Left lung (tissue), 10 donors: ENCODE data around the gene ANKRD36. TPM values are rescaled to one million over a fixed set of nuclear protein-coding genes. Genes with fewer than 3 reads are reported as not detected.
"Not testable (repeated sequence)": the region's sequence is repeated elsewhere in the genome, so short reads cannot be mapped to it uniquely, and the experiment has no call there.

Source experiments
- ATAC-seq: fragments of 200-7000 bp; cut with Tn5 transposase; one replicate; pipeline ENCODE4 v1.9.1; 2020; ENCODE audit warnings: moderate library complexity
- DNase-seq, 4 donors: peaks; one replicate each; pipeline ENCODE4 v3.0.0-alpha.2; 2013 to 2020
- H3K27ac ChIP-seq, 2 donors: fragments of 200-600 bp; sonication (generic) in 1 of 2; one replicate each; pipeline versions ENCODE4 v1.5.0 to v1.8.0; 2020 to 2021
- H3K27me3 ChIP-seq, 2 donors: fragments of 200-600 bp; sonication (generic) in 1 of 2; one replicate each; pipeline versions ENCODE4 v1.5.0 to v1.8.0; 2020 to 2021
- H3K36me3 ChIP-seq, 2 donors: fragments of 200-600 bp; sonication (generic) in 1 of 2; one replicate each; pipeline versions ENCODE4 v1.5.0 to v1.8.0; 2020 to 2021
- H3K4me1 ChIP-seq, 2 donors: fragments of 200-600 bp; one replicate each; pipeline ENCODE4 v1.8.0; 2021
- H3K4me3 ChIP-seq, 2 donors: fragments of 200-600 bp; sonication (generic) in 1 of 2; one replicate each; pipeline versions ENCODE4 v1.5.0 to v1.8.0; 2020 to 2021; ENCODE audit warnings: mild to moderate bottlenecking in 1 of 2
- H3K9me3 ChIP-seq, 2 donors: fragments of 200-600 bp; sonication (generic) in 1 of 2; one replicate each; pipeline versions ENCODE4 v1.5.0 to v1.8.0; 2020 to 2021
- CTCF ChIP-seq, 2 donors: fragments of 200-600 bp; sonication (generic) in 1 of 2; IDR thresholded peaks; one replicate each; pipeline versions ENCODE4 v1.5.0 to v1.8.0; 2021; ENCODE audit warnings: antibody characterized with exemption in 2 of 2
- intact Hi-C, 2 donors: fragments of 100-400 bp; cut with DNase I; formaldehyde crosslinking; loops; one replicate each; pipeline versions ENCODE4 v1.11.2 to v1.14.2; 2022
- polyA plus RNA-seq, 6 donors: library from polyadenylated mRNA; unstranded; fragments of 120-200 nt; gene quantifications; one replicate each; pipeline ENCODE4 v1.2.1, GENCODE V29; 2013; ENCODE audit not compliant: insufficient read length in 6 of 6
- total RNA-seq, 2 donors: library from RNA; stranded (reverse); fragmentation: NEBNext Ultra II Directional; extraction: Animal tissue kit (Norgen Biotek cat#: 25700); gene quantifications; one replicate each; pipeline ENCODE4 v1.2.1, GENCODE V29; 2021
- donor health status: DM: no; HTN: yes; CAD: no.
- donor health status: DM: no; HTN: no; CAD: no.

Gene ANKRD36
- total and polyA plus RNA-seq, 8 donors = 18.5 to 44.1 (median 30.7) TPM

DNA sequence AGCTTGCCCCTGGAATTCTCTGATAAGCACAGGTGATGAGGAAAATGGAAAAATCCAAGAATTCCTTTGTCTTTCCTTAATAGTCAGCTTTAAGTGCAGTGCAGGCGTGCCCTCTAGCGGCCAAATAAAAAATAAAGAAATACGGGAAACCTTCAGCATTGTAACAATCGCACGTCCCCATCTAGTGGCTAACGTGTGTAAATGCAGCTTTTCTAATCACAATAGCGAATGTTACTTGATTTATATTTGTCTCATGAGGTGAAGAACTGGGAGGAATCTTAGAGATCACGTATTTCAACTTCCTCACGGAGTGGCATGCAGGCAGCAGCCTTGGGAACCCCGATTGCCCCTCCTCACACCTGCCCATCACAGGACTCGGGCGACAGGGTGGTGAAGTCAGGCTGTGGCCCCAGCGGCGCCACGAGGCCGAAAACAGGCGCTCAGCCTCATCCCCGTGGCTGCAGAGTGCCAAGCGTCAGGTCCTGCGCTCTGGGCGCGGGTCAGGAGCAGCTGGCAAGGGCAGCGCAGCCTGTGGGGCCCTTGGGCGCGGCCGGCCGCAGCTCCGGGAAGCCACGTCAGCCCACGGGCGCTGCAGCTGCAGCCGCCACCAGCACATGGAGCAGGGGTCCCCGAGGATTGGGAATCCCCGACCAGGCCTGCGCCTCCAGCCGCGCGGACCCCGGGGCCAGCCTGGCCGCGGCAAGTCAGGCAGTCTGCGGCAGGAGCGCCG, 468 bp upstream of the ANKRD36 start:
- H3K27ac ChIP-seq = peak overlapping the region; percentile 94 to 96
- intact Hi-C loops = not testable (repeated sequence)

DNA sequence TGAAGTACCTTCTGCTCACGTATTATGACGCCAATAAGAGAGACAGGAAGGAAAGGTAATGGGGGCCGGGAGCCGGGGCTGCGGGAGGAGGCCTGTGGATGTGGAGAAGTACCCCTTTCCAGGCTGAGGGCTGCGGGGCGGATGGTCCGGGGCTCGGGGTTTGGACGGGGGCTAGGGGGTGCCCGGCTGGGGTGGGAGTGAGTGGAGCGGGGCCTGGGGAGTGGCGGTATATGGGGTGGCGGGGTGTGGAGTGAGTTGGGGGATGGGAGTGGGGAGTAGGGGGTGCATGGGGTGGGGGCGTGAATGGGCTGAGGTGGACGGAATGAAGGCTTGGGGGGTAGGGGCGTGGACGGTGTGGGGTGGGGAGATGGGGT, 916 bp downstream of the ANKRD36 start:
- DNase-seq (peak in 2 of 4 donors; percentile 36 to 85), ATAC-seq (peak; percentile 26)
- H3K9me3 ChIP-seq, intact Hi-C loops, H3K27me3 ChIP-seq, H3K4me1 ChIP-seq, H3K36me3 ChIP-seq: not testable (repeated sequence)
- Histone ChIP-seq H3K27ac (peak overlapping the region; percentile 94 to 96), H3K4me3 (peak overlapping the region; percentile 65 to 72)

More for the DNA sequence above, 468 bp upstream of the ANKRD36 start:
- not testable (repeated sequence) for H3K27me3 ChIP-seq, H3K4me1 ChIP-seq, H3K36me3 ChIP-seq, H3K9me3 ChIP-seq
- peak; percentile 79 to 81 for TF ChIP-seq CTCF (IDR thresholded peaks at IDR 0.05)
- H3K4me3 ChIP-seq = peak overlapping the region; percentile 65 to 72
- DNase-seq = peak; percentile 25 to 86 (median 34)
- ATAC-seq = peak; percentile 95

GRCh38 chr2:97129090-97129489, 16.1 kb downstream of the ANKRD36 start:
- H3K4me3 ChIP-seq, H3K4me1 ChIP-seq, H3K9me3 ChIP-seq, H3K27me3 ChIP-seq, ATAC-seq, DNase-seq, intact Hi-C loops, H3K36me3 ChIP-seq, H3K27ac ChIP-seq: not testable (repeated sequence)

GRCh38 chr2:97144016-97144415, 31.1 kb downstream of the ANKRD36 start:
- ATAC-seq, H3K27me3 ChIP-seq, DNase-seq, H3K9me3 ChIP-seq, H3K4me1 ChIP-seq, H3K4me3 ChIP-seq, intact Hi-C loops, H3K27ac ChIP-seq: not testable (repeated sequence)
- H3K36me3 ChIP-seq = peaks cover 0 to 10% of the 10 kb centered on the region in 2 donors

GRCh38 chr2:97166548-97166947, 53.6 kb downstream of the ANKRD36 start:
- H3K27ac ChIP-seq, H3K4me3 ChIP-seq, H3K4me1 ChIP-seq, H3K9me3 ChIP-seq, ATAC-seq, DNase-seq, intact Hi-C loops, H3K27me3 ChIP-seq: not testable (repeated sequence)
- H3K36me3 ChIP-seq = peaks cover 0 to 20% of the 10 kb centered on the region in 2 donors

GRCh38 chr2:97167938-97168337, 55.0 kb downstream of the ANKRD36 start:
- H3K4me1 ChIP-seq, H3K4me3 ChIP-seq, H3K27me3 ChIP-seq, ATAC-seq, H3K27ac ChIP-seq, DNase-seq, intact Hi-C loops, H3K9me3 ChIP-seq: not testable (repeated sequence)
- H3K36me3 ChIP-seq = peaks cover 0 to 20% of the 10 kb centered on the region in 2 donors

DNA sequence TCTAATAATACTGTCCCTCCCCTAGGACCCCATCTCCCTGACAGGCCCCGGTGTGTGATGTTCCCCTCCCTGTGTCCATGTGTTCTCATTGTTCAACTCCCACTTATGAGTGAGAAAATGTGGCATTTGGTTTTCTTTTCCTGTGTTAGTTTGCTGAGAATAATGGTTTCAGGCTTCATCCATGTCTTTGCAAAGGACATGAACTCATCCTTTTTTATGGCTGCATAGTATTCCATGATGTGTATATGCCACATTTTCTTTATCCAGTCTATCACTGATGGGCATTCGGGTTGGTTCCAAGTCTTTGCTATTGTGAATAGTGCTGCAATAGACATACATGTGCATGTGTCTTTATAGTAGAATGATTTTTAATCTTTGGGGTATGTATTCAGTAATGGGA, 55.6 kb downstream of the ANKRD36 start:
- H3K4me3 ChIP-seq, H3K4me1 ChIP-seq, H3K27ac ChIP-seq, ATAC-seq, DNase-seq, intact Hi-C loops, H3K9me3 ChIP-seq, H3K27me3 ChIP-seq: not testable (repeated sequence)
- peaks cover 0 to 16% of the 10 kb centered on the region in 2 donors for H3K36me3 ChIP-seq

GRCh38 chr2:97180391-97180790, 67.4 kb downstream of the ANKRD36 start:
- H3K4me3 ChIP-seq, H3K36me3 ChIP-seq, H3K27me3 ChIP-seq, H3K27ac ChIP-seq, ATAC-seq, intact Hi-C loops, H3K9me3 ChIP-seq, H3K4me1 ChIP-seq, DNase-seq: not testable (repeated sequence)

DNA sequence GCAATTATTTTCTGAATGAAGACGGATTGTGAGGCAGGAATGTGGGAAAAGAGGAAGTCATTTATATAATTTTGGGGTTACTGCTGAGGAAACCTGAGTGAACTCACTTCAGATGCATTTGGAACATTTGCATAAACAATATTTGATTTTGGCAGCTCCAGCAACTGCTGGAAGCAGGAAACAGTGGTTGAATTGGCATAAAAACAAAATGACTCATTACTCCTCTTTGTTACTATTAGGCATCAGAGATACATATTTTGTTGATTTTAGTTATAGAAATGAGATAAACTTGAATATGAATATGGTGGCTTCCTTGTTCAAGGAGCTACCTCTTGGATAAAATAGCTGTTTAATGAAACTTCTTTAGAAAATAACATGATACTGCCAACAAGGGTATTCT, 82.4 kb downstream of the ANKRD36 start:
- H3K27me3 ChIP-seq, H3K4me3 ChIP-seq, ATAC-seq, H3K4me1 ChIP-seq, intact Hi-C loops, H3K27ac ChIP-seq, DNase-seq, H3K9me3 ChIP-seq: not testable (repeated sequence)
- H3K36me3 ChIP-seq = peaks cover 0 to 61% of the 10 kb centered on the region in 2 donors

GRCh38 chr2:97197251-97197650, 84.3 kb downstream of the ANKRD36 start:
- H3K9me3 ChIP-seq, H3K27ac ChIP-seq, ATAC-seq, H3K27me3 ChIP-seq, intact Hi-C loops, H3K4me3 ChIP-seq, DNase-seq: not testable (repeated sequence)
- peaks cover 0 to 12% of the 10 kb centered on the region in 2 donors for H3K4me1 ChIP-seq
- peaks cover 0 to 50% of the 10 kb centered on the region in 2 donors for H3K36me3 ChIP-seq

DNA sequence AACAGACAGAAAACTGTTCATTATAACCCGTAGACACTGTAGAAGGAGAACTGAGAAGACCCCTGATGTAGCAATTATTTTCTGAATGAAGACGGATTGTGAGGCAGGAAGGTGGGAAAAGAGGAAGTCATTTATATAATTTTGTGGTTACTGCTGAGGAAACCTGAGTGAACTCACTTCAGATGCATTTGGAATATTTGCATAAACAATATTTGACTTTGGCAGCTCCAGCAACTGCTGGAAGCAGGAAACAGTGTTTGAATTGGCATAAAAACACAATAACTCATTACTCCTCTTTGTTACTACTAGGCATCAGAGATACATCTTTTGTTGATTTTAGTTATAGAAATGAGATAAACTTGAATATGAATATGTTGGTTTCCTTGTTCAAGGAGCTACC, 87.9 kb downstream of the ANKRD36 start:
- not testable (repeated sequence) for DNase-seq

GRCh38 chr2:97202643-97203250, 89.8 kb downstream of the ANKRD36 start:
- H3K4me3 ChIP-seq, H3K27ac ChIP-seq, DNase-seq, H3K9me3 ChIP-seq, ATAC-seq, H3K27me3 ChIP-seq, intact Hi-C loops: not testable (repeated sequence)
- peaks cover 0 to 12% of the 10 kb centered on the region in 2 donors for H3K4me1 ChIP-seq
- H3K36me3 ChIP-seq = peaks cover 0 to 31% of the 10 kb centered on the region in 2 donors

More for the DNA sequence above, 87.9 kb downstream of the ANKRD36 start:
- H3K4me3 ChIP-seq, H3K9me3 ChIP-seq, H3K27me3 ChIP-seq, ATAC-seq, intact Hi-C loops, H3K27ac ChIP-seq: not testable (repeated sequence)
- Histone ChIP-seq H3K36me3 (peaks cover 0 to 49% of the 10 kb centered on the region in 2 donors), H3K4me1 (peaks cover 0 to 12% of the 10 kb centered on the region in 2 donors)
